GM23248 (cell line): ENCODE results near the gene COQ7. TPM values are rescaled to one million over a fixed set of nuclear protein-coding genes. Genes with fewer than 3 reads are reported as not detected.

Experiments
- DNase-seq: peaks from one replicate; pipeline ENCODE4 v3.0.0-alpha.2; 2015
- H2AFZ ChIP-seq: fragments of 200-600 bp; sonication (generic); 2 replicates; pipeline ENCODE4 v1.6.1; 2016; ENCODE audit warnings: antibody characterized with exemption
- H3F3A ChIP-seq: fragments of 200-600 bp; sonication (generic); 2 replicates; pipeline ENCODE4 v1.6.1; 2016; ENCODE audit warnings: mild to moderate bottlenecking, antibody characterized with exemption, mixed run types; ENCODE audit not compliant: insufficient read depth
- H3K27ac ChIP-seq: fragments of 200-600 bp; sonication (generic); 2 replicates; pipeline ENCODE4 v1.5.1; 2016; ENCODE audit warnings: mild to moderate bottlenecking
- H3K27me3 ChIP-seq: fragments of 200-600 bp; sonication (generic); replicated peaks from 2 replicates; pipeline ENCODE4 v1.6.1; 2016; ENCODE audit warnings: mild to moderate bottlenecking; ENCODE audit not compliant: insufficient read depth
- H3K36me3 ChIP-seq: fragments of 200-600 bp; sonication (generic); 2 replicates; pipeline ENCODE4 v1.6.1; 2016; ENCODE audit warnings: low read depth, mild to moderate bottlenecking
- H3K4me1 ChIP-seq: fragments of 200-600 bp; sonication (generic); 2 replicates; pipeline ENCODE4 v1.6.1; 2016; ENCODE audit warnings: mild to moderate bottlenecking; ENCODE audit not compliant: insufficient read depth
- H3K4me2 ChIP-seq: fragments of 200-600 bp; sonication (generic); one replicate; pipeline ENCODE4 v1.6.1; 2016; ENCODE audit warnings: mild to moderate bottlenecking; ENCODE audit not compliant: unreplicated experiment
- H3K4me3 ChIP-seq: fragments of 200-600 bp; sonication (generic); 2 replicates; pipeline ENCODE4 v1.5.1; 2016; ENCODE audit warnings: mild to moderate bottlenecking
- H3K79me2 ChIP-seq: fragments of 200-600 bp; sonication (generic); 2 replicates; pipeline ENCODE4 v1.6.1; 2016; ENCODE audit warnings: mild to moderate bottlenecking; ENCODE audit not compliant: insufficient read depth
- H3K9ac ChIP-seq: fragments of 200-600 bp; sonication (generic); 2 replicates; pipeline ENCODE4 v1.6.1; 2016; ENCODE audit warnings: mild to moderate bottlenecking
- H3K9me2 ChIP-seq: fragments of 200-600 bp; sonication (generic); 2 replicates; pipeline ENCODE4 v1.6.1; 2016; ENCODE audit warnings: mixed run types, mild to moderate bottlenecking, moderate library complexity; ENCODE audit not compliant: insufficient read depth
- H3K9me3 ChIP-seq: fragments of 200-600 bp; sonication (generic); one replicate; pipeline ENCODE4 v1.6.1; 2017; ENCODE audit warnings: low read depth
- H4K20me1 ChIP-seq: fragments of 200-600 bp; sonication (generic); 2 replicates; pipeline ENCODE4 v1.6.0; 2016; ENCODE audit not compliant: insufficient read depth
- EZH2 ChIP-seq: fragments of 200-600 bp; sonication (generic); IDR thresholded peaks from 2 replicates; pipeline ENCODE4 v1.6.1; 2018; ENCODE audit warnings: antibody characterized with exemption, mild to moderate bottlenecking; ENCODE audit not compliant: insufficient read depth, poor library complexity, severe bottlenecking
- EZH2phosphoT487 ChIP-seq: fragments of 200-600 bp; sonication (generic); IDR thresholded peaks from 2 replicates; pipeline ENCODE4 v1.6.1; 2018; ENCODE audit warnings: antibody characterized with exemption, moderate library complexity, mild to moderate bottlenecking, low read depth; ENCODE audit not compliant: insufficient read depth
- WGBS, 2 experiments: methylation state at CpG; one replicate each; pipeline ENCODE4 v1.1.6; 2015 to 2017; ENCODE audit warnings: low lambda C conversion rate in 2 of 2, low coverage in 1 of 2; ENCODE audit errors: missing lambda C conversion rate in 2 of 2; 5-methylcytosine and 5-hydroxymethylcytosine counted together
- in situ Hi-C: fragments of 300-500 bp; cut with MboI; formaldehyde crosslinking; loops from 2 replicates; pipeline ENCODE4 v1.15.0; 2020
- polyA plus RNA-seq: library from polyadenylated mRNA; unstranded; fragments of >200 nt; fragmentation: Nextera tagmentation; extraction: Ambion mirVana; gene quantifications from 2 replicates; pipeline ENCODE4 v1.2.1, GENCODE V29; 2016
- total RNA-seq: library from RNA; depleted of rRNA; stranded (reverse); fragments of >200 nt; shearing (Covaris generic); gene quantifications from 2 replicates; pipeline ENCODE4 v1.2.3, GENCODE V29; 2014

Gene COQ7
- total and polyA plus RNA-seq, 2 experiments from 2014 or later, result 9.6 to 9.9 TPM

GRCh38 chr16:19085679-19086200 is 18.3 kb downstream of the COQ7 start:
- Histone ChIP-seq H3K4me1 (0 out of 2 replicates have a peak, but pooled peaks cover 4% of the 10 kb centered on the region), H3K9me3 (no peaks in the 10 kb centered on the region), H3K27me3 (no peaks in the 10 kb centered on the region), H3K4me3 (peak overlapping the region; percentile 81; the same call in 1 of the 2 replicates), H3K79me2 (no peaks in the 10 kb centered on the region), H2AFZ (peak overlapping the region; percentile 87), H4K20me1 (no peaks in the 10 kb centered on the region), H3F3A (no peaks in the 10 kb centered on the region), H3K4me2 (peak overlapping the region; percentile 95), H3K9ac (peak overlapping the region; percentile 79; the same call in 1 of the 2 replicates), H3K27ac (no peak overlapping the region), H3K36me3 (0 out of 2 replicates have a peak, but pooled peaks cover 3% of the 10 kb centered on the region), H3K9me2 (no peaks in the 10 kb centered on the region)
- in situ Hi-C loops, result loop anchor here (10.0 to 25.0 kb wide), 4 partner anchors 89 to 427 kb away; partner anchors contain the start of genes CCP110 and GDE1
- no peak for TF ChIP-seq EZH2phosphoT487
- TF ChIP-seq EZH2, result no peak
- peak; percentile 23 for DNase-seq
- WGBS, 2 experiments, result 42 to 46% methylated on average over 8 of the region's 8 CpGs

GRCh38 chr16:19086322-19087199 is 19.1 kb downstream of the COQ7 start:
- Histone ChIP-seq H3F3A (0 out of 2 replicates have a peak, but pooled peaks cover under 1% of the 10 kb centered on the region), H3K79me2 (no peaks in the 10 kb centered on the region), H3K4me2 (peak overlapping the region; percentile 95), H3K27me3 (no peaks in the 10 kb centered on the region), H2AFZ (peak overlapping the region; percentile 87), H3K9me2 (no peaks in the 10 kb centered on the region), H3K9ac (peak overlapping the region; percentile 79), H3K27ac (no peak overlapping the region), H3K4me1 (peaks cover 5% of the 10 kb centered on the region), H3K9me3 (no peaks in the 10 kb centered on the region), H4K20me1 (no peaks in the 10 kb centered on the region), H3K36me3 (no peaks in the 10 kb centered on the region), H3K4me3 (peak overlapping the region; percentile 81)
- DNase-seq, result peak; percentile 92
- no peak for TF ChIP-seq EZH2
- TF ChIP-seq EZH2phosphoT487, result no peak
- WGBS, 2 experiments, result 5 to 6% methylated on average over 52 of the region's 52 CpGs
- in situ Hi-C loops, result loop anchor here (10.0 to 25.0 kb wide), 4 partner anchors 88 to 426 kb away; partner anchors contain the start of genes CCP110 and GDE1

GRCh38 chr16:19088341-19088916 is 21.0 kb downstream of the COQ7 start:
- Histone ChIP-seq H3K9ac (no peak overlapping the region), H3K9me3 (no peaks in the 10 kb centered on the region), H4K20me1 (no peaks in the 10 kb centered on the region), H3K36me3 (no peaks in the 10 kb centered on the region), H3K9me2 (no peaks in the 10 kb centered on the region), H3K79me2 (no peaks in the 10 kb centered on the region), H3F3A (peaks cover 12% of the 10 kb centered on the region), H3K4me2 (no peak overlapping the region), H2AFZ (no peak overlapping the region), H3K27ac (no peak overlapping the region), H3K27me3 (no peaks in the 10 kb centered on the region), H3K4me3 (no peak overlapping the region), H3K4me1 (peaks cover 18% of the 10 kb centered on the region)
- in situ Hi-C loops, result loop anchor here (10.0 to 25.0 kb wide), 4 partner anchors 86 to 424 kb away; partner anchors contain the start of genes CCP110 and GDE1
- 88 to 94% methylated on average over 5 of the region's 5 CpGs for WGBS, 2 experiments
- no peak for DNase-seq
- TF ChIP-seq EZH2phosphoT487, result no peak
- no peak for TF ChIP-seq EZH2

- no peak for DNase-seq
- TF ChIP-seq EZH2phosphoT487 (no peak), EZH2 (no peak)
- Histone ChIP-seq H3K9ac (no peak overlapping the region), H3K27ac (no peak overlapping the region), H3K36me3 (no peaks in the 10 kb centered on the region), H2AFZ (no peak overlapping the region), H3K9me2 (no peaks in the 10 kb centered on the region), H3K79me2 (no peaks in the 10 kb centered on the region), H4K20me1 (no peaks in the 10 kb centered on the region), H3K4me1 (peaks cover 18% of the 10 kb centered on the region), H3K9me3 (no peaks in the 10 kb centered on the region), H3K27me3 (no peaks in the 10 kb centered on the region), H3K4me3 (no peak overlapping the region), H3K4me2 (no peak overlapping the region), H3F3A (peaks cover 12% of the 10 kb centered on the region)
- WGBS, 2 experiments, result 89 to 94% methylated on average over 3 of the region's 3 CpGs
- in situ Hi-C loops, result loop anchor here (10.0 to 25.0 kb wide), 4 partner anchors 85 to 423 kb away; partner anchors contain the start of genes CCP110 and GDE1
These were observed 22.1 kb downstream of the COQ7 start for GRCh38 chr16:19089410-19089955.
